NCI-H345 (cell line): ENCODE results near the gene BICD1.
"Not testable (repeated sequence)": the region's sequence is repeated elsewhere in the genome, so short reads cannot be mapped to it uniquely, and the experiment has no call there.

Experiments
- DNase-seq: peaks from one replicate; lab custom pipeline; 2025; lab: John Stamatoyannopoulos, UW

The BICD1 gene

DNA sequence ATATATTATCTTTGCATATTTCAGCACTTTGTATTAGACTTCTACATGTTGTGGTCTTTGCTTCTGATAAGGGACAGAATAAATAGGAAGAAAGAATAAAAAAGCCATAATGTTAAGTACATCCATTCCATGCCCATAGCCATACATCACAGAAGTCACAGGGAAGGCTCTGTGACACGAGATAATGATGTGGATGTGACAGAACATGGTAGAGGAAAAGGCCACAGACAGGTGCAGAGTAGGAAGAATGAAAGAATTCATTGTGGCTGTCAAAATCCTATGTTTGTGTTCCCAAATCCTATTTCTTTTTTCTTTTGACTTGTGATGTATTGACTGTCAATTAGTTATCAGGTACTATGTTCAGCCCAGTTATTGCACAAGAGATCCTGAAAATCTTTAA is 38.4 kb downstream of the BICD1 start:
- no peak for DNase-seq

DNA sequence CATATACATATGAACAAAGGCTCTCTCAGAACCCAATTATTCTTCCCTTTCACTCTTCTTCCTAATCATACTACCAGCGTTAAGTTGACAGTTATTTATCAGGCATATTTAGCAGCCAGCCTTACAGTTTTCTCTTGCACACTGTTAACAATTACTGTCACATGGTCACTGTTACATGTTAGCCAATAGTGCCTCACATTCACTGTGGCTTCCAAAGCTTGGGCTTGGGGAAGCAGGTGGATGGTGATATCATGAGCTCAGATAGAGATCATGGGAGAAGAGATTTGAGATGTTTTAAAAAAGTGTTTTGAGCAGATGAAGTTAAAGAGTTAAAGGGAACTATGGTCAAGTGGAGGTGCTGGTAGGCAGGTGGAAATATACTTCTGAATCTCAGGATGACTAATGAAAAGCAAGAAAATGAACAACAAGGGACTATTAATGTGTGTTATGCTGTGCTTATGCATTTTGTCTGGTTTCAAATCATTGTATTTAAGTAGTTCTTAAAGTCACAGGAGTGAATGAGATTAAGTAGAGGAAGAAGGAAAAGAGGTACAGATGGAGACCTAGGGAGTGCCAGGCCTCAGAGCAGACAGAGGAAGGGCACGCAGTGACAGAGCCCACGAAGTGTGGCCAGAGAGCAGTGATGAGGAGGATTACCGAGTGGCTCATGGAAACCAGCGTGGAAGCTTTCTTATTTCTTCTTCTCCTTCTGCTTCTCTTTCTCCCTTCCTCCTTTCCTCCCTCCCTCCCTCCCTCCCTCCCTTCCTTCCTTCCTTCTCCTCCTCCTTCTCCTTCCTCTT is 39.6 kb downstream of the BICD1 start:
- DNase-seq: no peak

DNA sequence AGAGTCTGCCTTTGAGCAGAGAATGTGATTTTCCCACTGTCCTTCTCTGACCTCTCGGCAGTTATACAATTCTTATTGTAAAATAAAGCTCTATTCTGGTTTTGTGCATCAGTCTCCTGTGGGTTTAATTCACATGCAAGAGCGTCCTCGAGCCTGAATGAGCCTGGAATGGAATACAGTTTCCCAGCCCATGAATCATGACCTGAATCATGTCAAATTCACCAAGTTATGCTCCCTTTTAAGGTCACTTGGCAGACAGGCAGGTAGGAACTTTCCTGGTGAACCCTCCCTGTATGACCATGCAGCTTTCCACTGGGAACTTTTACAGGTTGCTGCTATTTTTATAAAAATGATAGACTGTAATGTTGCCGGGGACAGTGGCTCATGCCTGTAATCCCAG is 41.7 kb downstream of the BICD1 start:
- DNase-seq: no peak

DNA sequence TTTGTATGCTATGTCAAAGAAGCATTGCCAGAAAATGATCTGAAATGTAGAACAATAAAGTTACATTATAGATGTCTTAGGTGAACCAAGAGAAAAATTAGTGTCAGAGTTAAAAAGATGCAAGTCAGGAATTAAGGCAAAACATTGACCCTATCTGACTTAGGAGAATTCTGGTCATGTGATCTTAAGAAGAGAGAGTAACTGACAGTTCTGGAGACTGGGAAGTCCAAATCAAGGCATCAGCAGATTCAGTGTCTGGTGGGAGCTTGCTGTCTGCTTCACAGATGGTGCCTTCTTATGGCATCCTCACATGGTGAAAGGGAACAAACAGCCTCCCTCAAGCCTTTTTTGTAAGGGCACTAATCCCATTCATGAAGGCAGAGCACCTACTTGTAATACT is 42.8 kb downstream of the BICD1 start:
- DNase-seq: no peak

DNA sequence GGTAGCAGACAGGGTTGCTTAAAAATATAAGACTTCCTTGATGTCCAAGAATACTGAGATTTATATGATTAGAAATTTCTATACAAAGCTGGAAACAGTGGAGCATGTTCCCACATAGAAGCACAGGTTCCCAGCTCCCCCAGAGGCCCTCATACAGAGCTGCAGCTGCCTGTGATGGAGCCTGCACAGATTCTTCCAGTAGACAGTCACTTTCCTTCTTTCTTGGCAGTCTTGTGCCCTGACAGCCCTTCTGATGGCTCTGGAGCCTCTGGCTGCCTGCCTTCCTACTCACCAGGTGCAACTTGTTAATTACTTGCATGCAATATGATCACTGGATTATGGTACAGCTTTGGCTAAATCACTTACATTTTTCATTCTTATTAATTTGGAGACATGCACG is 44.4 kb downstream of the BICD1 start:
- no peak for DNase-seq

DNA sequence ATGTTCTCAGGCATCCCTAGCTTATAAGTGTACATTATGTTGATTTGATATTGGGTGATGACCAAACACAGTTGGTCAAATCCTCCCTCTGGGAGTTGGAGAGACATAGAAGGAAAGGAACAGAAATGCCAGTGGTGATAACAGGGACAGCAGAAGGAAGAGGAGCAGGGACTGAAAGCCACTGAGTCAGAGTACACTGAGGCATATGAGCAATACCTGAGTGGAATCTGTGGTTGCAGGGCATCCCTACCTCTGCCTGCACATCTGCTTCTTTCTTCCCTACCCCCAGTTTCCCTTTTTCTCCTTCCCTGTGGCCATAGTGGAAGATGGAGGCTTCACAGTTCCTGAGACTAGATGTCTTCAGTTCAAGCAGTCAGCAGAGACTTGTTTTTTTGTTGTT is 44.9 kb downstream of the BICD1 start:
- DNase-seq: no peak

DNA sequence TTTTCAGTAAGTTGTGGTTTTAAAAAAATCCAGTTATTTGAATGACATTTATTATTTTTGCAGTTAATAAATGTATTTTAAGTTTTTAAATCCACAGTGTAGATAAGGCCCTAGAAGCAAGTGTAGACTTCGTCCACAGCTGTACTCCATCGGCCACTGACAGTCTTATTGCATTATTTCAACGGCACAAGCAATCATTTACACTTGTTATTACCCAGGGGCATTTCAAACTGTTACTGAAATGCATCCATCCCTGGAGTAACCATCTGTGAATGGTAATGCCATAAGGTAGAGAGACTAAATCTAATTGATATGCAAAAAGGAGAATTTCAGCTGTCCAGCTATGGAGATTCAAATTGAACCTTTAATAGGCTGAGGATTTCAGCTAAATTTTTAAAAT is 48.4 kb downstream of the BICD1 start:
- DNase-seq: no peak

DNA sequence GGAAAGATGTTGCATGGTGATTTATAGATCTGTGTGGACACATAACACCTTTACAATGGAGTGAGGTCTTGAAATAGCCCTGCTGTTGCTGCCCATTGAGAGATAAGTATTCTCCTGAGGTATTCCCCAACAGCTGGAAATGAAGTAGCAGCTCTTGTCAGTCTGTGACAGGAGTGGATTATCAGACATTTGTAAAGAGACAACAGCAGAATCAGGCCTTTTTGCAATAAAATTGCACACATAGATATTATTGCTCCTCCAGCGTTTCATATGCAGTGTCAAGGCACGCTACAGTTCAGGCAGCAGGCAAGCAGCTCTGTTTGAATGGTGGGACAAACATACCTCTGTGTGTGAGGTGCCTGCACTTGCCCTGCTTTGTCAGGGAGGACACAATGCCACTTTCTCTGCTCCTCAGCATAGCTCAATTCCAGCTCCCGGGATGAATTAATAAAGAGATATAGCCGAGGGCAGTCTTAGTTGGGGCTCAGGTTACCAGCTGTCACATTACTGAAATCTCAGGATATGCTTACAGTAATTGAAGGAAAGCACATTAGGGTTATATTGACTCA is 49.4 kb downstream of the BICD1 start:
- DNase-seq: peak; percentile 39

DNA sequence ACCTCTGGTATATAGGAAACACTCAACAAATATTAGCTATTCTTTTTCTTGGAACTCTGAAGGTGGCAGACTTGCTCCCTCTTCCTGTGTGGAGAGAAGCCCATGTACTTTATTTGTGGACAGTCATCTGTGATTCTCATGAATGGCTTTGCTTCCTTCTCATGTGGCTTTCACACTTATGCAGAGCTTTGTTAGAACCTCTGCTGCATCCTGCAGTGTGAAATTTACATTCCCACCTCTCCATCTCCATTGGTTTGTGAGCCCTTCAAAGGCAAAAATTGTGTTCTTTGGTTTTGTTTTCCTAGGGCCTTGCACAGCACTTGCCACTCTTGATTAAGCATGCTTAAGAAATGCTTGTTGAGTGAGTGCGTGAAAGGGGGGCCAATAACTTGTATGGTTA is 51.9 kb downstream of the BICD1 start:
- no peak for DNase-seq

DNA sequence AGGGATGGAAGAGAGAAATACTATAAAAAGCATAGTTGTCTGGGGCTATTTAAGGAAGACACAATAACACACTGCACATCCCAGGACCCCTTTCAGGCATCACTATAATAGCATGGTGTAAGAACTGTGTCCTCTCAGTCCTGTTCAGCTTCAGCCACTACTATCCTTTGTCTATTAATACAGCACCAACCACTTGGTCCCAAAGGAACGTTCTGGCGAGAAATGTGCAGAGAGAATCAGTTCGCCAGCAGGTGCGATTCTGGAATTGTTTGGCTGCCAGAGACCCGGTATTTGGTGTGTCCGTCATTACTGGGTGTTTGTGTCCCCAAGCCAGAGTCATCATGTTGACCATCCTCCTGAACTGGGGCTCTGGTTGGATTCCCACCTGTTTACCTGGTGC is 52.7 kb downstream of the BICD1 start:
- no peak for DNase-seq

DNA sequence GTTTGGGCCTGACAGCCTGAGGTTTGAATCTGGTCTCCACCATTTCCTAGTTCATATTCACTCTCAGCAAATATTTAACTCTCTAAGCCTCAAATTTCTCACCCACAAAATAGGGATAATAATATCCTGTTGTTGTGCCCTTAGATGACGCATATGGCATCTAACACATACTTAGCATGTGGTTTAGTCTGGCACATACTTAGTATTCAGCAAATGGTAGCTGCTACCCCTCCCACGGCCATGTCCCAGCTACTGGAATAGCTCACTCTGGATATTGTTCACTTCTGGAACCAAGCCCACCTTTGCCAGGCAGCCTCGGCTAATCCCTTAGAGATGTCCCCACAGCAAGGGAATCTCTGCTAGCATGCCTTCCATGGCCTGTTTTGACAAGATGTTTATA is 53.3 kb downstream of the BICD1 start:
- DNase-seq: no peak

DNA sequence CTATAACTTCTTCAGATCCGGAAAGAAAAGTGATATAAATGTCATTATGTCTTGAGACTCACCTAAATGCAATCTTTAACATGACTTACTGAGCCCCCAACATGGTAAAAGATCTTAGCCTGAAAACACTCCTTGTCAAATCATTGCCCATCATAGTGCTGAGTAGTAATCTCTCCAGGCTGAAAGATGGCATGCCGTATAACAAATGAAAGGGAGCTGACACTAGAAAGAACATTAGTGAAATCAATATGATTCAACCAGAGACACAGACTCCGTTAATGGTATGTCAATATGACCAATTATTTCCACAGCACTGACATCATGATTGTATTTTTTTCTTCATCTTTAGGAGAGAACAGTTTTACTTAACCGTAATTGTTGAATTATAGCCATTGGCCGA is 54.4 kb downstream of the BICD1 start:
- DNase-seq: no peak

DNA sequence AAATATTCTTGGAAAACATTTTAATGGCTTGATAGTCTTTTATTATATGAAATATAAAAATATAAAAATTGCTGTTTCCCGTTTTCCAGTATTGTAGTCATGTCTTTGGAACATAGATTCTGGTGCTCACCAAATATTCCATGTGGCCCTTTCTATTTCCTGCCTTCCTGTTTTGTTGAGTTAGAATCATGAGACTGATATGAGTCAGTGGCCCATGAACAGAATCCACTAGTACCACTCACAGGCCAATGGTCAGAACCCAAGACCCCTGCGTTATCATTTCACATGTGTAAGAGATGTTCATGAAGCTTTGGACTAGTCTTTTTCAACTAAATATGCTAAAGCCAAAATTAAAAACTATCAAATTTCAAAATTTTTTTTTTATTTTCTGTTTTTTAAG is 56.9 kb downstream of the BICD1 start:
- no peak for DNase-seq

DNA sequence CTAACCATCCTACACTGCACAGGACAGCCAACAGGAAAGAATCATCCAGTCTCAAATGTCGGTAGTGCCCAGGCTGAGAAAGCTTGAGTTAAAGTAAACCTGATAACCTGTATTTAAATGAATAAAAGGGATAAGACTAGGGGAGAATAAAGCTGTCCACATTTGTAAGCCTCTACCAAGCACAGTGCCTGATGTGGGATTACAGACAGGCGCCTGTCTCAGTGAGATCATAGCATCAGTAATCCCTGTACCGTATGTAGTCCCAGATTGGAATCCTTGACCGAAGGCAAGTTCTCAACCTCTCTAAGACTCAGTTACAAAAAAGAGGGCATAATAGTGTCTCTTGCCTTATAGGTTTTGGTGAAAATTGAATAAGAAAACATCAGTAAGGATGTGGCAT is 59.9 kb downstream of the BICD1 start:
- no peak for DNase-seq

DNA sequence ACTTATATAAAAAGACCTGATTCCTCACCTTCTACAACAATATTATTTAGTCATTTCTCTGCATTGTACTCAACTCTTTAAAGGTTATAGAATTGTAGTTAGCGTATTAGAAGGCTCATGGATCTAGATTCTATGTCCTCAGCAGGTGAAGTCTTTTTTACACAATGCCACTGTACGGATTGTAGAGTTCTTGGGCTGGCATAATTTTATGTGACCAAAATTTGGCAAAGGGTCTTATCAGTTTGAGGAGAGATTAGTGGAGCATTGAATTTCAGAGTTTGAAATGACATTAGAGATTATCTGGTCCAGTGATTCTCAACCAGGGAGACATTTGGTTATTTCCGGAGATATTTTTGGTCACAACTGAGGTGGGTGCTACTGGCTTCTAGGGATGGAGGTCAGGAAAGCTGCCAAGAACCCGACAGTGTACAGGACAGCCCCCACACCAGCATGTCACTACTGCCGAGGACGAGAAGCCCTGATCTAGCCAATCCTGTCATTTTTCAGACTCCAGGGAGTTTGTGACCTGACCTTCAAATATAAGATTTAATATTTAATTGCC is 63.9 kb downstream of the BICD1 start:
- DNase-seq: no peak

DNA sequence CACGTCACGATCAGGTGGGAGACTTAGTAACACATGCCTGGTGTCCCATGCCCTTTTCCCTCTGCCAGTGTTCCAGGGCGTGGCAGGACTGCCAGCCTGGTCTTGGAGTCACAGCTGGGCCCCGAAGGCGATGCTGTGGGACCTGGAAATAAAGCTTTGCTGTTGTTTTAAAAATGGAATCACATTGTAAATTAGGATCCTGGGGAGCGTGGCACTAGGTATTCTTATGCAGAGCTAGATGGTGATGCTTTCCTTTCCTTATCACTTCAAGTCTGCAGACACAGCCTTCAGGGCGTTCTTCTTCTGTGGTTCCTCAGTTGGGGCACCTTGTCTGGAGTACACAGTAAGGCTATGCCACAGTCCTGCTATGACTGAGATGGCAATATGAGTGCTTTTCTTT is 64.6 kb downstream of the BICD1 start:
- no peak for DNase-seq

DNA sequence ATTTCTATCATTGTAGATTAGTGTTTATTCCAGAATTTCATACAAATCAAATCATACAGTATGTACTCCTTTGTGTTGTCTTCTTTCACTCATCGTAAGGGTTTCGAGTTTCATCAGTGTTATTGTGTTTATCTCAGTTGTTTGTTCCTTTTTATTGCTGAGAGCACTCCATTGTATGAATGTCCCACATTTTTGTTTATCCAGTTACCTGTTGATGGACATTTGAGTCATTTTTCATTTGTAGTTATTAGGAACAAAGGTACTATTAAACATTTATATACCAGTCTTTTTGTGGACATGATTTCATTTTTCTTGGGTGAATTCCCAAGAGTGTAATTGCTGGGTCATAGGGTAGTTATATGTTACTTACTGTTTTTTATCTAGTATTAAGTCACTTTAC is 70.0 kb downstream of the BICD1 start:
- no peak for DNase-seq

DNA sequence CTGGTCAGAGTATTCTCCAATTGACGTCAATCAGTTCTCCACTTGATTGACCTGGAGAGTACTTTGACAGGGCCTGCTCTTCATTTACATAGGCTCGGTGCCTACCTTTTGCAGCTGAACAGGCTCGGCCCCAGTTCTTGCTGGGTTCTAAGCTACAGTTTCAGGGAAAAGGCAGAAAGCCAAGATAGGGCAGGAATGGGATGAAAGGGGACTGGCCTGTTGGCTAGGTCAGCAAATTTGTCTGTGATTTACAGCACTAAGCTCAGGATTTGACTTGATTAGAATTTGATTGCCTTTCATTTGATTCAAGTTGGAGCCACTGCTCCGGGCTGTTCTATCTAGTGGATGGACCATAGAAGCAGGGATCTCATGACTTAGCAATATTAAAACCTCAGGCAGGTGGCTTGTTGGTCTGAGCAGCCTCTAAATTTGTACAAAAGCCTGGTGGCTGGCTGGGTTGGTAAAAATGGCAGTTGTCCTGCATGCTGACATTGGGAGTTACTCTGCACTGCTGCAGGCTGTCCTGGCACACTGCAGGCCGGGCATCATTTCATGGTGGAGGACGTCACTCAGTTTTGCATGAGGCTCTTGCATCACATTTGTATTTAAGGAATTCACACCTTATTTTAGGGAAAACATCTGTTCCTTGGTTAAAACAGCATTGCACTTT is 71.8 kb downstream of the BICD1 start:
- DNase-seq: no peak

DNA sequence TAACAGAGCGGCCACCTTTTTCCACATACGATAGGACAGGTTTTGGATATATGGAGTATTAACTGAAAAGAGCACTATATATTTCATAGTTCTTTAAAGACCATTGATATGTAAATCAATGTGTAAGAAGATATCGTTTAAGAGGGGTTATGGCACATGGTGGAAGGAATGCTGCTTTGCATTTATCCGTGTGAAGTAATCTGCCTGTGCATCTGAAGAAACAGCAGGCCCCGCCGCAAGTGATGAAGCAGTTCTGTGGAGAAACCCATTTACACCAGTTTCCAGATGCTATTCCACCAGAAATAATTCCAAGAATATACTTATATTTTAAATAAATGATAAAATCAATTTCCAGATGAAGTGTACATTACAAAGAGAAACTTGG is 72.4 kb downstream of the BICD1 start:
- DNase-seq: no peak

DNA sequence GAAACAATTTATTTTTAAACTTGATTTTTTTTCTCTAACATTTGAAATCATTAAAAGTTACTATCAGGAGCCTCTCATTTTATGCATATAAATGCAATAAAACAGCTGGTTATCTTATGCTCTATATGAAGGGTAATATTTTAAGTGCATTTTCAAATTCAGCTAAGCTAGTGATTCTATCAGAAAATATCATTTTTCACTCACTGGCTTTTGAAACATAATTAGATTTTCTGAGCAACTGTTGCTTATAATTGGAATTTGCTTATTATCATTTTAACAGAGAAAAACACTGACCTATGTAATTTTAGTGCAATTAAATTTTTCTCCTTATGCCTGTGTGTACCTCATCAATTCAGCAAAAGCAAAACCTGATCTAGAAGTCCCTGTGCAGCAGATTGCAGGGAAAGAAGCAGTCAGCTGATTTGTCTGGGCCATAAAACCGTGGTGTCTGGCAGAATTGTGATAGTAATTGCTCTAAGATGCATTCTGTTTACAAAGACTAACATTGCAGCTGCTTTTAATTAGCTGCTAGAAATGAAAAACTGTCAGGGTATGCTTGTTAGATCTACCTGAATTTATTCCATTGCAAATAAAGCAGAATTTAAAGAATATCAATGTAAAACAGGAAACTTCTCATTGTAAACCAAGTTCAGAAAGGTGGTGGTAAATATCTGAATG is 75.0 kb downstream of the BICD1 start:
- no peak for DNase-seq

DNA sequence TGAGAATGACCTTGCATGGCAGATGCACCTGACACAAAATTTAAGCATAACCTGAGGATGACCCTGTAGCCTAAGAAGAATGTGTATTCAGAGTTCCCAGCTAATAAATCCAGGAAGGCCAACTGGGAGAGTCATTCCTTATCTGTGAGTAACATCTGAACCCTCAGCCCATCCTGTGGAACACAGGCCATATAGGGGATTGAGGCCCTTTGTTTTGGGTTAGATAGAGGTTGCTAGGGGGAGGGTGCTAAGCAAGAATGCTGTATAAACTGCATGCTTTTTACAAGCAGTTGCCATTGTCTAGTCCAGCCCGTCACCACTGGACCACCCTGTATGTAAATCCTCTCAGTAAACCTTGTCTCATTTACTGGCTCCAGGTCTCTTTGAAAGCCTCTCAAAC is 77.0 kb downstream of the BICD1 start:
- no peak for DNase-seq

DNA sequence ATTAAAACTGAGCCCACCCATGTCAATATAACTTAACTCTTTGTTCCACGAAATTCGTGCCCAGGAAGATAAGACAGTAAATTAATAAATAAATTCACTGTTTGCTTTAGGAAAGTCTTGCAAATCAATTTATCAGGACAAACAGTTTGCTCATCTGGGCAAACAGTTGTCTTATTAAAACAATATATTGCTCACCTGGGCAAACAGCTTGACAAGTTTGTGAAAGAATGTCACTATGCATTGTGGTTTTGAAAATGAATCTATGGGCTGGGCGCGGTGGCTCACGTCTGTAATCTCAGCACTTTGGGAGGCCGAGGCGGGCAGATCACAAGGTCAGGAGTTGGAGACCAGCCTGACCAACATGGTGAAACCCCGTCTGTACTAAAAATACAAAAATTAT is 80.5 kb downstream of the BICD1 start:
- not testable (repeated sequence) for DNase-seq

DNA sequence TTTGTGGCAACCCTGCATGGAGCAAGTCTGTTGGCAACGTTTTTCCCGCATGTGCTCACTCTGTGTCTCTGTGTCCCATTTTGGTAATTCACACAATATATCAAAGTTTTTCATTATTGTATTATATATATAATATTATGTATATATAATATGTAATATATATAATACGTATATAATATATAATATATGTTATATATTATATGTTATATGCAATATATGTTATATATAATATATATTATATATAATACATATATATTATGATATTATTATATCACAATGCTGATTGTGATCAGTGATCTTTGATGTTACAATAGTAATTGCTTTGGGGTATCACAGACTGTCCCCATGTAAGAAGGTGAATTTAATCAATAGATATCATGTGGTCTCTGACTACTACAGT is 84.8 kb downstream of the BICD1 start:
- no peak for DNase-seq
